GM12872 (cell line): ENCODE data around the gene LIMS1.

Experiments used
- CTCF ChIP-seq: IDR thresholded peaks from 3 replicates; pipeline ENCODE4 v1.5.1; 2011; ENCODE audit warnings: low read depth, mild to moderate bottlenecking, low read length, moderate library complexity; ENCODE audit not compliant: insufficient read depth

Gene LIMS1

GRCh38 chr2:108707300-108707699 lies 173.0 kb downstream of the LIMS1 start:
- no peak for TF ChIP-seq CTCF

GRCh38 chr2:108719149-108720044 lies 185.1 kb downstream of the LIMS1 start, which contains the start of gene RANBP2:
Gene RANBP2 (plus strand): TSS chr2:108719482. CDS start chr2:108719607, 125 bp downstream.
- no peak for TF ChIP-seq CTCF
